ENCODE measurements around the gene HDGF.

GRCh38 chr1:156795787-156796186 lies 44.3 kb upstream of the HDGF start:
- TF ChIP-seq CTCF (IDR thresholded peaks at IDR 0.05) = no peak
- TF ChIP-seq POLR2A (IDR thresholded peaks at IDR 0.05) = no peak

Measured in testis (tissue), 2 donors.